Measurements from ENCODE around the gene ADCY5.

ADCY5 gene

GRCh38 chr3:123404391-123404790, 44.5 kb downstream of the ADCY5 start:
- DNase-seq: no peak

GRCh38 chr3:123401836-123402530, 46.9 kb downstream of the ADCY5 start:
- DNase-seq: no peak

GRCh38 chr3:123400169-123400568, 48.7 kb downstream of the ADCY5 start:
- no peak for DNase-seq

- DNase-seq: no peak
These were observed 49.2 kb downstream of the ADCY5 start for GRCh38 chr3:123399653-123400052.

- no peak for DNase-seq
These were observed 50.7 kb downstream of the ADCY5 start for GRCh38 chr3:123397921-123398785.

- no peak for DNase-seq
These were observed 51.8 kb downstream of the ADCY5 start for GRCh38 chr3:123397050-123397590.

- no peak for DNase-seq
These were observed 52.5 kb downstream of the ADCY5 start for GRCh38 chr3:123396171-123397049.

DNA sequence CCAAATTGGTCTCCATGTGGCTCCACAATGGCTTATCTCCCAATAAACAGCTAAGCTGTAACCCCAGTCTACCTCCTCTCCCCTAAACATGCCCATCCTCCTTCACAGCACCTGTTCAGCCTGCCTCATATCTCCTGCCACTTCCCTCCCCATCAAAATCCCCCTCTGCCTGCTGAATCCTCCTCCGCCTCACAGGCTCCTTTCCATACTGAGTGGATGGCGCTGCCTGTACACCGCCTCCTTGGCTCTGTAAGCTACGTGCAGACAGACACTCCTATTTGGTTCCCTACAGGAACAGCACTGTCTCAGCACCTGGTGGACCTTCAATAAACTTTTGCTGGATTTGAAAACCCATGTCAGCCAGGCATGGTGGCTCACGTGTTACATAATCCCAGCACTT, 53.7 kb downstream of the ADCY5 start:
- DNase-seq: no peak

DNA sequence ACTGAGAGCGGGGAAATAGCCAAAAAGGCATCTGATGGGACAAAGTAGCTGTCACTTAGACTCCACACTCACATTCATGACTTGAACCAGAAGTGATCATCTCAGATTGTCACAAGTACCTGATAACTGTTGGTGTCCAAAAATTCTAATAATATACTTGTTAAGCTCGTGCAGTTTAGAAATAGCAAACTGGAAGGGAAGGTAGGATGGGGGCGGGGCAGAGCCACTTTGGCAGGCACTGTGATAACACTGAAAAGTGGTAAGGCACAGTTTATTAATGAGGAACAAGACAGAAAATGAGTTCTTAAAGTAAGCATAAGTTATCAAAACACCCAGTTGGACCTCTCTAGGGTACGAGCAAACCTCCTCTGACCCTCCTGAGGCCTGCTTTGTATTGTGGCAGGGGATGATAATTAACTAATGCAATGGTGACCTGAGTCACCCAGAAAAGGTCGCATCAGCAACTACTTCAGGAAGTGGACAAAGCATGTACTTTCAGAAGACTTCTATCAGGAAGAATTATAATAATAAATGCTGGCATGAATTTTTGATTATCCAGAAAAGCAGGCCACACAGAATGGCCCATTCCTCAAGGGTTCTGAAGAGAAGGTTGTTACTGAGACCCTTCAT, 54.4 kb downstream of the ADCY5 start:
- no peak for DNase-seq

DNA sequence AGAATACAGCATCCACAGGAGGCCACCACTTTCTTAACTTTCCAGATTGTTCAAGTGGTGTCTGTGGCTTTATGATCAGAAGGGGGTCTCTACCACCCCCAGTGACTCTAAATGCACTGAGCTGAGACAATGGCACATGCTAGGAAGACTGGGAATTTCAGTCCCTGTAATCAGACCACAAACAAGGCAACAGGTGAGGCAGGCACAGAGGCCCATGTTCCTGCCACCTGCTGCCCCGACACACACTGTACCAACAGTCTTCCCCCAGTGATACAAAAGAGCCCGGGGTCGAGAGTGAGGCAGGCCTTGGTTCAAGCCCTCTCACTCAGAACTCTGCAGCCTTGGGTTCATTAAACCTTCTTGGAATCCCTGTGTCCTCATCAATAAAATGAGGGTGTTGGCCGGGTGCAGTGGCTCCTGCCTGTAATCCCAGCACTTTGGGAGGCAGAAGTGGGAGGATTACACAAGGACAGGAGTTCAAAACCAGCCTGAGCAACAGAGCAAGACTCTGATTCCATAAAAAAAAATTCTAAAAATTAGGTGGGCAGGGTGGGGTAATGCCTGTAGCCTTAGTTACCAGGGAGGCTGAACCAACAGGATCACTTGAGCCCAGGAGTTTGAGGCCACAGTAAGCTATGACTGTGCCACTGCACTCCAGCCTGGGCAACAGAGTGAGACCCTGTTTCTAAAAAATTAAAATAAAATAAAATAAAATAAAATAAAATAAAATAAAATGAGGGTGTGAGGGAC, 55.8 kb downstream of the ADCY5 start:
- DNase-seq: no peak

- DNase-seq: no peak
These were observed 56.5 kb downstream of the ADCY5 start for GRCh38 chr3:123392368-123392767.

DNA sequence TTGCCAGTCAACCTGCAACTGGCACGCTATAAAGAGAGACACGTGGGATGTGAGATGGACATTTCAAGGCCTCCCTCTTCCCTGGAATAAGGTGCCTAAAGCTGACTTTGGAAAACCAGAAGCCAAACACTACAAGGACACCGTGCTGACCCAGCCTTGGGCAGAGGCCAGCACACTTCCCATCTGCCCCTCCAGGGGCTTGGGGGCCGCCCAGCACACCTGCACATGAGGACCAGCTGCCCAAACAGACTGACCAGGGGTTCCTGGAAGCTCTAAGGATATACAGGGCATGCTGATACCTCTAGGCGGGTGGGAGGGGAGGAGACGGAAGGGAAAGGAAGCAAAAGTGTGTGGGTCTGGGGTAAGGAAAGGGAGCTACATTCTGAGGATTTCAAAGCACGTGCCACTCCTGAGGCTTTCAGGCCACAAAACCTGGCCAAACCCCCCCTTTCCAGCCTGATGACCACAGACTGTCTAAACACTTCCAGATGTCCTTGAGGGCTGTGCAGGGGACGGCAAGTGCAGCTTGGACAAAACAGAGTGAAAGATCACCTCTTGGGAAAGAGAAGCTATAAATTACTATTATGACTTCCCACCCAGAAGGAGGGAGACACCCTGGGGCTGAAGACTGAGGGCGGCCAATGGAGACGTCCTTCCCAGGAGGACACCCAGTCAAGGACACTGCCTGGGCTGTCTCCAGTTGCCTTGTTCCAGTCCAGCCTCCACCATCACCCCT, 57.9 kb downstream of the ADCY5 start:
- DNase-seq: no peak

DNA sequence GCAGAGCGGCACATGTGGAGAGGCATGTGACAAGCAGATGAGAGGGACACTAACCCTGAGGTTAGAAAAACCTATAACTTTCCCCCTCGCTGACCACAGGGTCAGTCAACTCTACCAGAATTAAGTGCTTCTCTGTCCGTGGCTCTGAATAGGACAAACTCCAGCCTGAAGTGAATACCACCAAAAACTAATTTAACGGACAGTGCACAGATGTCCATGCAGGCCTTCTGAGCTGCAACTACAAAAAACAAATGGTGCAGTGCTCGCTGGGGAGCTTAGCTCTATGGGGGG, 59.3 kb downstream of the ADCY5 start:
- no peak for DNase-seq

DNA sequence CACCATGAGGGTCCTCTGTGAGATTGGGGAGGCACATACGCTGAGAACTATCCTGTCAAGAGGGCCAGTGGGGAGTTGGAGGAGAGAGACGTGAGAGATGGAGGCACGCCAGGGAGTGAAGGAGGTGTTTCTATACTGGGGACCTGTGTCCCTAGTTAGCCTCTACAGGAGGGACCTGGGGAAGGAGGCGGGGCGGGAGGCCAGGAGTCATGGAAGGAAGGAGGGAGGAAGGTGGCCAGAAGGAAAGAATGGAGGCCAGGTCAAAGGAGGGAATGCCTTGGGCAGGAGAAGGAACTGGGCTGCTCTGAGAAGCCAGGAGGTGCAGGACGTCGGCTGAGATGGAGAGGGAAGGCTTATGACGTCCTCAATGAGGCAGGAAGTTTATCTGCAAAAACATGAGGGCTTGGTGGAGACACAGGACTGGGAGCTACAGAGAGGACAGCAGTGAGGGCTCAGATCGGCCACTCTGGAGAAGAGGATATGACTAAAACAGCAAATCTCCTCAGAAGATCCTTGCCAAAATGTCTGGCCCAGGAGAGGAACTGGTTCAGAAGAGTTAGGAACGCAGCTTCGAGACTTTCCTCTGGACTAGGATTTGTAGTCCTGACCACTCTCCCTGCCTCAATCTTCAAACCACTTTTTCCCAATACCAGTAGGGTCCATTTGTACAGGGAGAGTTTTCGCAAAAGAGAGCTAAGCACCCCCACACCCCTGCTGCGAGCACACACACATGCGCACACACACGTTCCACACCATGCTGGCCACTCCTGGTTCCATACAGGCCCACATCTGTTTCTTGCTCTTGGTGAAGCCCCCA, 59.9 kb downstream of the ADCY5 start:
- DNase-seq: no peak

- DNase-seq: no peak
These were observed 60.8 kb downstream of the ADCY5 start for GRCh38 chr3:123388042-123388441.

- no peak for DNase-seq
These were observed 61.4 kb downstream of the ADCY5 start for GRCh38 chr3:123387532-123387931.

DNA sequence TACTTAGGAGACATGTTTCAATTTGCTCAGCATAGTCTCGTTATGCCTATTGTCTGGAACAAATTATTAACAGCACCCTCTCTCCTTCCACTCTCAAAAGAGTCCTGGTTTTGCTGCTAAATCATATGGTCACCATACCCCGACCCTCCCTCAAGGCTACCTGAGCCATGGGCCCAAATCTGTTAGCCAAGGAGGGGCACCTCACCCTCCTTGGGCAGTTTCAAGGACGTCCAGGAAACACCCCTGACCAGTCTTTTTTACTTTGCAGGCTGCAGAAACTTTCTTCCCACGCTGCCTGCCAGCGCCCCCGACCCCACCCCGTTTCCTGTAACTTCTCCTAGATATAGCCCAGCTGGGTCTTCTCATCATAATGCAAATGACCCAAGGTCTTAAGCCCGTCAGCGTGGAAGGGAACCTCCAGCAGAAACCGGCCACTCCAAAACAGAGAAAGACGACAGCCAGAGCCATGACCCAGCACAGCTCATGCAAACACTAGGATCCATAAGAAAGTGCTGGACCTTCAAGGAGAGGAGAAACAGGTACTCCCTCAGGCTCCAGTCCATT, 62.3 kb downstream of the ADCY5 start:
- no peak for DNase-seq

GRCh38 chr3:123385981-123386380, 62.9 kb downstream of the ADCY5 start:
- DNase-seq: no peak

- DNase-seq: no peak
These were observed 63.4 kb downstream of the ADCY5 start for GRCh38 chr3:123385499-123385898.

DNA sequence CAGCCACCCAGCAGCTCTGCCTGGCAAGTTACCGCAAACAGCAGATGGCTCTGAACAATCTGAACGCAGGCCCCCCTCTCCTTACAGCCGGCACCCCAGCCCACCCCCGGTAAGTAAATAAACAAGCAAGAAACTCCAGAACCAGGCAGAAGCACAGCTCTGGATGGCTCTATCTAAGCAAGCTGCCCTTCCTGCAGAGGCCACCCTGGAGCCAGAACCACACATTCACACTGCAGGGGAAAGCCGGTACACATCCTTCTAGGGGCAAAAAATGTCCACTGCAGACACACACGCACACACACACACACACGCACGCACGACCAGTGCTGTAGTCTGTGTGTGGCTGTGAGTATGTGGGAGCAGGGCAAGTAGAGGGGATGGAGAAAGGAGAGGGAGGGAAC, 63.9 kb downstream of the ADCY5 start:
- no peak for DNase-seq

Measured in activated CD4-positive, alpha-beta T cell treated with anti-CD3 and anti-CD28 coated beads, Interleukin-10, Interleukin-2, amounts not matched to agents 100 ng/mL and 50 ng/mL, durations not matched to agents 16 hours and 8 hours (primary cell).